K562 (cell line): ENCODE measurements around the gene ADIPOR1. TPM values are rescaled to one million over a fixed set of nuclear protein-coding genes. Genes with fewer than 3 reads are reported as not detected.

Source experiments
- CBX3 ChIP-seq, 2 experiments: IDR thresholded peaks; 1 replicate in 1 of 2; 2 replicates in 1 of 2; pipeline ENCODE4 v1.6.1; 2012; ENCODE audit warnings: inconsistent platforms in 2 of 2, low read length in 2 of 2, borderline replicate concordance in 1 of 2, control low read depth in 1 of 2
- CBX5 ChIP-seq: IDR thresholded peaks from 2 replicates; pipeline ENCODE4 v1.6.1; 2014; ENCODE audit warnings: low read depth, borderline replicate concordance
- CCNT2 ChIP-seq: IDR thresholded peaks from 2 replicates; pipeline ENCODE4 v1.6.1; 2011; ENCODE audit warnings: borderline replicate concordance, low read depth, mild to moderate bottlenecking, moderate library complexity, mixed read lengths, low read length; ENCODE audit not compliant: insufficient read length; ENCODE audit errors: extremely low read depth
- ESRRB ChIP-seq: fragments of 250-450 bp; sonication (Bioruptor Pico); IDR thresholded peaks from 2 replicates; pipeline ENCODE4 v1.5.0; 2020; ENCODE audit warnings: mild to moderate bottlenecking, moderate library complexity, borderline replicate concordance
- HINFP ChIP-seq: fragments of 450-650 bp; conservative IDR thresholded peaks from 2 replicates; pipeline ENCODE4 v1.6.1; 2016; ENCODE audit warnings: missing genetic modification characterization, low read depth, mild to moderate bottlenecking, control low read depth, missing compliant biosample characterization
- LEF1 ChIP-seq: fragments of 450-650 bp; IDR thresholded peaks from 2 replicates; pipeline ENCODE4 v1.6.1; 2016; ENCODE audit warnings: mild to moderate bottlenecking
- MCM5 ChIP-seq: fragments of 450-650 bp; IDR thresholded peaks from 2 replicates; pipeline ENCODE4 v1.6.1; 2016; ENCODE audit warnings: low read depth
- MNT ChIP-seq, 2 experiments: fragments of 450-650 bp; conservative IDR thresholded peaks; 2 replicates each; pipeline ENCODE4 v1.6.1; 2017; ENCODE audit warnings: mild to moderate bottlenecking in 2 of 2, moderate library complexity in 2 of 2
- NBN ChIP-seq: fragments of 450-650 bp; IDR thresholded peaks from 2 replicates; pipeline ENCODE4 v1.6.1; 2016; ENCODE audit warnings: low read depth, mild to moderate bottlenecking
- NRF1 ChIP-seq, 2 experiments: fragments of 450-650 bp; IDR thresholded peaks in 1 of 2; conservative IDR thresholded peaks in 1 of 2; 2 replicates each; pipeline ENCODE4 v1.6.1; 2014; ENCODE audit warnings: mild to moderate bottlenecking in 2 of 2
- PML ChIP-seq: IDR thresholded peaks from 2 replicates; pipeline ENCODE4 v1.6.1; 2012; ENCODE audit warnings: low read length, inconsistent platforms
- RHOXF2B ChIP-seq: fragments of 250-450 bp; sonication (Bioruptor Pico); conservative IDR thresholded peaks from 2 replicates; pipeline ENCODE4 v1.5.1; 2021
- SAFB2 ChIP-seq: fragments of 200-400 bp; formaldehyde crosslinking; IDR thresholded peaks from 2 replicates; pipeline ENCODE4 v1.6.1; 2018; ENCODE audit warnings: borderline replicate concordance, low read length, low read depth, moderate library complexity; ENCODE audit not compliant: severe bottlenecking
- SIRT6 ChIP-seq: IDR thresholded peaks from one replicate; pipeline ENCODE4 v1.6.1; 2012; ENCODE audit warnings: low read depth, mild to moderate bottlenecking, control low read depth, inconsistent platforms, low read length, moderate library complexity
- SLC30A9 ChIP-seq: fragments of 250-450 bp; sonication (Bioruptor Pico); IDR thresholded peaks from 2 replicates; pipeline ENCODE4 v1.8.0; 2022; ENCODE audit warnings: mild to moderate bottlenecking, moderate library complexity
- TAL1 ChIP-seq: fragments of 450-650 bp; IDR thresholded peaks from 2 replicates; pipeline ENCODE4 v1.6.1; 2016; ENCODE audit warnings: mild to moderate bottlenecking
- ZBTB26 ChIP-seq: fragments of 450-650 bp; formaldehyde crosslinking; IDR thresholded peaks from 2 replicates; pipeline ENCODE4 v1.4.0; 2022; ENCODE audit warnings: missing genetic modification characterization
- ZBTB9 ChIP-seq: fragments of 450-650 bp; formaldehyde crosslinking; IDR thresholded peaks from 2 replicates; pipeline ENCODE4 v1.4.0; 2020; ENCODE audit warnings: mild to moderate bottlenecking, moderate library complexity
- ZNF282 ChIP-seq: sonication (generic); formaldehyde crosslinking; IDR thresholded peaks from 2 replicates; pipeline ENCODE4 v1.8.1; 2023; ENCODE audit warnings: missing genetic modification reagents
- ZNF324 ChIP-seq: fragments of 250-450 bp; sonication (Bioruptor Pico); IDR thresholded peaks from 2 replicates; pipeline ENCODE4 v1.4.0; 2020; ENCODE audit warnings: mild to moderate bottlenecking
- ZNF384 ChIP-seq: IDR thresholded peaks from 2 replicates; pipeline ENCODE4 v1.6.1; 2012; ENCODE audit warnings: low read depth, low read length, improper control_type of control experiment
- ZSCAN32 ChIP-seq: fragments of 450-650 bp; formaldehyde crosslinking; IDR thresholded peaks from 2 replicates; pipeline ENCODE4 v1.4.0; 2020; ENCODE audit warnings: mild to moderate bottlenecking, moderate library complexity
- ZZZ3 ChIP-seq: fragments of 450-650 bp; IDR thresholded peaks from 2 replicates; pipeline ENCODE4 v1.6.1; 2016; ENCODE audit warnings: antibody characterized with exemption, mild to moderate bottlenecking, moderate library complexity
- polyA plus RNA-seq, 8 experiments: library from polyadenylated mRNA; depleted of rRNA in 4 of 8; stranded (reverse) in 5 of 8; unstranded in 3 of 8; fragments of >200 nt; fragmentation: Nextera tagmentation in 2 of 8; fragmentation: Illumina TruSeq in 1 of 8; extraction: Ambion mirVana in 2 of 8; extraction: Trizol in 1 of 8; gene quantifications; 2 replicates each; pipeline versions ENCODE4 v1.2.1 to v1.2.3, GENCODE V29; 2011 to 2014; ENCODE audit warnings: inconsistent platforms in 1 of 8, missing spikeins in 1 of 8
- total RNA-seq, 7 experiments: library from RNA; depleted of rRNA in 6 of 7; stranded (reverse); fragments of >200 nt in 6 of 7; fragmentation: Illumina TruSeq in 2 of 7; extraction: Trizol in 2 of 7; gene quantifications; 2 replicates each; pipeline versions ENCODE4 v1.2.1 to v1.2.3, GENCODE V29; 2011 to 2021; ENCODE audit warnings: low replicate concordance in 1 of 7
- TF ChIP-seq, protein P1 (sequence below): fragments of 250-450 bp; sonication (Bioruptor Pico); IDR thresholded peaks from 2 replicates; pipeline ENCODE4 v1.5.0; 2021

The ADIPOR1 gene
- total and polyA plus RNA-seq, 9 of the 15 experiments (the other 6 are each of a cell fraction or from before 2014, with no cell fraction given): 29.0 to 217 (median 100) TPM

DNA sequence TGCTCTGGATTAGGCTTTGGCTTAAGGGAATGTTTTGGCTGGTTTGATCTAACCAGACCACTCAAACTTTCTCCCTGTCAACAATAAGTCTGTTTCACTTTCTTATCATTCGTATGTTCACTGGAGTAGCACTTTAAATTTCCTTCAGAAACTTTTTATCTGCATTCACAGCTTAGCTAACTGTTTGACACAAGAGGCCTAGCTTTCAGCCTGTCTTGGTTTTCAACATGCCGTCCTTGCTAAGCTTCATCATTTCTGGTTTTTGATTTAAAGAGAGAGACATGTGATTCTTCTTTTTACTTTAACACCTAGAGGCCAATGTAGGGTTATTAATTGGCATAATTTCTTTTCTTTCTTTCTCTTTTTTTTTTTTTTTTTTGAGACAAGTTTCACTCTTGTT lies 23.8 kb upstream of the ADIPOR1 start (continued):
- no peak; a peak in 2 of 4 replicates for TF ChIP-seq MNT (conservative IDR thresholded peaks at IDR 0.05)
- no peak for TF ChIP-seq ZZZ3
- TF ChIP-seq ZBTB26 (CRISPR knock-in tag): no peak
- no peak for TF ChIP-seq ZNF384
- TF ChIP-seq SAFB2: no peak
- TF ChIP-seq, protein P1, sequence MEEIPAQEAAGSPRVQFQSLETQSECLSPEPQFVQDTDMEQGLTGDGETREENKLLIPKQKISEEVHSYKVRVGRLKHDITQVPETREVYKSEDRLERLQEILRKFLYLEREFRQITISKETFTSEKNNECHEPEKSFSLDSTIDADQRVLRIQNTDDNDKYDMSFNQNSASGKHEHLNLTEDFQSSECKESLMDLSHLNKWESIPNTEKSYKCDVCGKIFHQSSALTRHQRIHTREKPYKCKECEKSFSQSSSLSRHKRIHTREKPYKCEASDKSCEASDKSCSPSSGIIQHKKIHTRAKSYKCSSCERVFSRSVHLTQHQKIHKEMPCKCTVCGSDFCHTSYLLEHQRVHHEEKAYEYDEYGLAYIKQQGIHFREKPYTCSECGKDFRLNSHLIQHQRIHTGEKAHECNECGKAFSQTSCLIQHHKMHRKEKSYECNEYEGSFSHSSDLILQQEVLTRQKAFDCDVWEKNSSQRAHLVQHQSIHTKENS: no peak
- no peak for TF ChIP-seq ZSCAN32 (CRISPR knock-in tag)
- no peak for TF ChIP-seq CBX3 (IDR thresholded peaks at IDR 0.05; ENCODE audit: borderline replicate concordance in 1 of 2, low read length in 2 of 2)
- no peak for TF ChIP-seq SLC30A9 (CRISPR knock-in tag)
- TF ChIP-seq ESRRB (CRISPR knock-in tag): no peak
- TF ChIP-seq HINFP: no peak
- TF ChIP-seq NBN: 0 out of 2 replicates have a peak, but pooled peaks have one; percentile 50
- peak; percentile 51; the same call in 1 of the 2 replicates for TF ChIP-seq LEF1
- TF ChIP-seq MCM5: no peak
- no peak for TF ChIP-seq CBX5
- no peak for TF ChIP-seq RHOXF2B (CRISPR knock-in tag)
- TF ChIP-seq TAL1: peak; percentile 80
- no peak for TF ChIP-seq NRF1 (conservative IDR thresholded peaks at IDR 0.05 in 1 of 2, IDR thresholded peaks at IDR 0.05 in 1 of 2)
- TF ChIP-seq PML: peak; percentile 39; the same call in 1 of the 2 replicates
- no peak for TF ChIP-seq ZBTB9 (CRISPR knock-in tag)
- no peak for TF ChIP-seq ZNF324 (CRISPR knock-in tag)
- TF ChIP-seq ZNF282 (CRISPR knock-in tag): no peak
- no peak for TF ChIP-seq CCNT2
- no peak for TF ChIP-seq SIRT6
